Occipital lobe (tissue), 2 donors: ENCODE results near the gene MGAM2. TPM values are rescaled to one million over a fixed set of nuclear protein-coding genes. Genes with fewer than 3 reads are reported as not detected.

Source experiments
- DNase-seq: peaks from one replicate; lab custom pipeline; 2025; lab: John Stamatoyannopoulos, UW
- total RNA-seq: library from RNA; depleted of rRNA; stranded (reverse); fragments of >200 nt; gene quantifications from one replicate; pipeline ENCODE4 v1.2.3, GENCODE V29; 2014

Gene MGAM2
- total RNA-seq, 1 donor from 2014 or later, result not detected

DNA sequence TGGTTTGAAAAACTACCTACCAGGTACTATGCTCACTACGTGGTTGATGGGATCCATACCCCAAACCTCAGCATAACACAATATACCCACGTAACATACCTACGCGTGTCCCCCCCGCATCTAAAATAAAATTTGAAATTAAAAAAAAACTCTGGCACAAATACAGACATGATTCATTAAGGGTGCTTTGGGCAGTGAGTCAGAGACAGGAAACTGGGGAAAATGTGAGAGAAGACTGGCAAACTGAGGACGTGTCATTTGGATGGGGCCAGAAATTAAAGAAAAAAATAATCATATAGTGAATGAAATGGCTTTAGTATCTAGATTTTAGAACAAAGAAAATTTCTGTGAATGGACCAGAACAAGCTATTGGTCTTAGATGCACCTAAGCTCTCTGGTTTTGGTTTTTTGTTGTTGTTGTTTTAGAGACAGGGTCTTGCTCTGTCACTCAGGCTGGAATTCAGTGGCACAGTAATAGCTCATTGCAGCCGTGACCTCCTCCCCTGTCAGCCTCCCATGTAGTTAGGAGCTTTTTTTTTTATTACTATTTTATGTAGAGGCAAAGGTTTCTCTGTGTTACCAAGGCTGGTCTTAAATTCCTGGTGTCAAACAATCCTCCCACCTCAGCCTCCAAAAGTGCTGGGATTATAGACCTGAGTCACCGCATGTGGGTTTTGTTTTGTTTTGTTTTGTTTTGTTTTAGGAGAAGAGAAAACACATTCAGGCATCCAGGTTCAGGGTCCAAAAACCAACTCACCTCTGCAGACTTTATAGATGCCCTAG is 152.3 kb downstream of the MGAM2 start:
- no peak for DNase-seq

Other genes starting within 250 kb of the MGAM2 start
- gene OR9A4, start 195.3 kb upstream of the MGAM2 start, total RNA-seq, result 0.31 TPM
- gene CLEC5A, start 164.7 kb upstream of the MGAM2 start, total RNA-seq, result not detected
- gene TAS2R38, start 137.9 kb upstream of the MGAM2 start, total RNA-seq, result not detected
- 0.16 TPM for gene MGAM, start 115.8 kb upstream of the MGAM2 start, total RNA-seq
- not detected for gene PRSS58, start 146.3 kb downstream of the MGAM2 start, total RNA-seq